ENCODE data around the gene BCL11A.

DNA sequence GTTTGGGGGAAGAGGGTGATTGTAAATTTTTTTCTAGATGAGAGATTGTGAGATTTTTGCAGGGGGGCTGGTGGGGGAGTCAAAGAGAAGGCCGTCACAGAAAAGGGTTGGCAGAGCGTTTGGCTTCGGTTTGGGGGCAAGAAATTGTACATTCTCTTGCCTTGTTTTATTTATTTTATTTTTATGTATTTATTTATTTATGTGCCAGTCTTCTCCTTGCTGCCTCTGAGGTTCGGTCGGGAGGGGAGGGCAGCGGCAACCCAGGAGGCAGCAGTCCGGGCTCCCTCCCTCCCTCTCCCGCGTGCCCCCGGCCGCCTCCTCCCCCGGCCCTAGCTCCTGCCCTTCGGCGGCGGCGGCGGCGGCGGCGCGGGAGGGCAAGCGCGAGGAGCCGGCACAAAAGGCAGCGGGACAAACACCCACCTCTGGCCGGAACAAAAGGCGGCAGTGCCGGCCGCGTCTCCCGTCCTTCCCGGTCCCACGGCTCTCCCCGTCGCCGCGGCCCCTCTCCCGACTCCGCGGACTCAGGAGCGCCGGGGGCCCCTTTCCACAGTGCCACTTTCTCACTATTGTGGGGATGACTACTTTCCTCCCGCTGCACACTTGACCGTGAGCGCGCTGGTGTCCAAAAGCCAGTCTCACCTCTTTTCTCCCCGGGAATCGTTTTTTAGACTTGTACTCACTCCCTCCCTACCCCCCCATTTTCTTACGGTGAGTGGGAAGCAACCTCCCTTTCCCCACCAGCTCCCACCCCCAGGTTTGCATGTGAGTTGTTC, 1.2 kb downstream of the BCL11A start:
- TF ChIP-seq, protein P1, sequence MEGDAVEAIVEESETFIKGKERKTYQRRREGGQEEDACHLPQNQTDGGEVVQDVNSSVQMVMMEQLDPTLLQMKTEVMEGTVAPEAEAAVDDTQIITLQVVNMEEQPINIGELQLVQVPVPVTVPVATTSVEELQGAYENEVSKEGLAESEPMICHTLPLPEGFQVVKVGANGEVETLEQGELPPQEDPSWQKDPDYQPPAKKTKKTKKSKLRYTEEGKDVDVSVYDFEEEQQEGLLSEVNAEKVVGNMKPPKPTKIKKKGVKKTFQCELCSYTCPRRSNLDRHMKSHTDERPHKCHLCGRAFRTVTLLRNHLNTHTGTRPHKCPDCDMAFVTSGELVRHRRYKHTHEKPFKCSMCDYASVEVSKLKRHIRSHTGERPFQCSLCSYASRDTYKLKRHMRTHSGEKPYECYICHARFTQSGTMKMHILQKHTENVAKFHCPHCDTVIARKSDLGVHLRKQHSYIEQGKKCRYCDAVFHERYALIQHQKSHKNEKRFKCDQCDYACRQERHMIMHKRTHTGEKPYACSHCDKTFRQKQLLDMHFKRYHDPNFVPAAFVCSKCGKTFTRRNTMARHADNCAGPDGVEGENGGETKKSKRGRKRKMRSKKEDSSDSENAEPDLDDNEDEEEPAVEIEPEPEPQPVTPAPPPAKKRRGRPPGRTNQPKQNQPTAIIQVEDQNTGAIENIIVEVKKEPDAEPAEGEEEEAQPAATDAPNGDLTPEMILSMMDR (IDR thresholded peaks at IDR 0.05), result no peak
- TF ChIP-seq EP300 (IDR thresholded peaks at IDR 0.05), result no peak
